Kidney (tissue), 14 donors: Measurements from ENCODE around the gene ENOX2. TPM values are rescaled to one million over a fixed set of nuclear protein-coding genes. Genes with fewer than 3 reads are reported as not detected.
"Not testable (repeated sequence)": the region's sequence is repeated elsewhere in the genome, so short reads cannot be mapped to it uniquely, and the experiment has no call there.

Experiments
- DNase-seq, 5 donors: peaks; one replicate each; pipeline ENCODE4 v3.0.0-alpha.2; 2013 to 2020
- FAIRE-seq: peaks from 2 replicates; lab custom pipeline; 2012; peaks lifted over from hg19 to GRCh38; lab: Jason Lieb, UNC
- H3K27ac ChIP-seq, 2 donors: one replicate each; pipeline ENCODE4 v1.7.0; 2013; ENCODE audit warnings: low read depth in 2 of 2, low read length in 2 of 2, inconsistent platforms in 1 of 2
- H3K27me3 ChIP-seq: one replicate; pipeline ENCODE4 v1.7.1; 2013; ENCODE audit warnings: low read length, inconsistent platforms; ENCODE audit not compliant: control insufficient read depth, insufficient read depth
- H3K36me3 ChIP-seq, 3 donors: one replicate each; pipeline versions ENCODE4 v1.7.0 to v1.7.1; 2013; ENCODE audit warnings: low read length in 3 of 3, control low read depth in 1 of 3, inconsistent platforms in 1 of 3; ENCODE audit not compliant: insufficient read depth in 3 of 3, control insufficient read depth in 2 of 3
- H3K4me1 ChIP-seq, 3 donors: one replicate each; pipeline versions ENCODE4 v1.7.0 to v1.7.1; 2013; ENCODE audit warnings: low read length in 3 of 3, inconsistent platforms in 1 of 3, low read depth in 1 of 3; ENCODE audit not compliant: control insufficient read depth in 2 of 3, insufficient read depth in 2 of 3
- H3K4me3 ChIP-seq, 3 donors: one replicate each; pipeline versions ENCODE4 v1.7.0 to v1.8.1; 2013; ENCODE audit warnings: low read length in 3 of 3, control low read depth in 1 of 3, inconsistent platforms in 1 of 3
- H3K9ac ChIP-seq, 3 donors: one replicate each; pipeline versions ENCODE4 v1.7.0 to v1.7.1; 2013; ENCODE audit warnings: low read length in 3 of 3, control low read depth in 1 of 3, inconsistent platforms in 1 of 3
- H3K9me3 ChIP-seq, 3 donors: one replicate each; pipeline versions ENCODE4 v1.7.0 to v1.7.1; 2013; ENCODE audit warnings: low read length in 3 of 3, control low read depth in 1 of 3, inconsistent platforms in 1 of 3; ENCODE audit not compliant: control insufficient read depth in 2 of 3, insufficient read depth in 1 of 3
- intact Hi-C: fragments of 100-400 bp; cut with DNase I; formaldehyde crosslinking; loops from one replicate; pipeline ENCODE4 v1.11.1; 2022
- polyA plus RNA-seq: library from polyadenylated mRNA; stranded (reverse); fragments of 350-450 nt; fragmentation: Illumina TruSeq; extraction: RNeasy Lipid Tissue Mini Kit (QIAGEN cat#74804); gene quantifications from one replicate; pipeline ENCODE4 v1.2.3, GENCODE V29; 2014; ENCODE audit warnings: low read depth, low replicate concordance; ENCODE audit not compliant: insufficient read depth
- total RNA-seq: library from RNA; stranded (reverse); fragmentation: NEBNext Ultra II Directional; extraction: Animal tissue kit (Norgen Biotek cat#: 25700); gene quantifications from one replicate; pipeline ENCODE4 v1.2.1, GENCODE V29; 2021
- TF ChIP-seq, protein P1 (sequence below): IDR thresholded peaks from 3 replicates; pipeline ENCODE4 v1.5.1; 2012; ENCODE audit warnings: mild to moderate bottlenecking, moderate library complexity, borderline replicate concordance; ENCODE audit not compliant: insufficient read depth; ENCODE audit errors: extremely low read depth
- donor health status: control.
- donor health status: control.
- donor health status: control.
- donor health status: control.
- donor health status: control.
- donor health status: DM: yes; HTN: yes; CAD: no.
- donor health status: Normal renal cell carcinoma (clear cell type).

Gene ENOX2
- total and polyA plus RNA-seq, 2 donors from 2014 or later = 6.6 to 22.6 TPM

DNA sequence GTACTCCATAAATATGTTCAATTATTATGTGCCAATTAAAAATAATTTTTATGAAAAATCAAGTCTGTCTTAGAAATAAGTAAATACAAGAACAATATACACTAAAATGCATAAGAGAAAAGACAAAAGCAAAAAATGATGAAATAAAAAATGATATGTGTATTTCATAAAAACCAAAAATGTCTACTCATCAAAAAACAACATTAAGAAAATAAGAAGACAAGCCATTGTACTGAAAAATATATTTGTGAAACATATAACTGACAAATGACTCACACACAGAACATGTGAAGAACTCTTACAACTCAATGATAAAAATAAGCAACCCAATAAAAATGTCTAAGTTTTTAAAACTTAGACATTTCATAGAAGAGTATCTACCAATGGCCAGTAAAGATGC is 34.1 kb upstream of the ENOX2 start:
- FAIRE-seq (peak; percentile 91), DNase-seq (no peak)
- Histone ChIP-seq H3K36me3 (no peaks in the 10 kb centered on the region), H3K9ac (no peak overlapping the region), H3K4me1 (no peaks in the 10 kb centered on the region), H3K9me3 (no peaks in the 10 kb centered on the region), H3K27me3 (no peaks in the 10 kb centered on the region), H3K27ac (no peak overlapping the region), H3K4me3 (no peak overlapping the region)
- intact Hi-C loops = no loop called here
- TF ChIP-seq, protein P1, sequence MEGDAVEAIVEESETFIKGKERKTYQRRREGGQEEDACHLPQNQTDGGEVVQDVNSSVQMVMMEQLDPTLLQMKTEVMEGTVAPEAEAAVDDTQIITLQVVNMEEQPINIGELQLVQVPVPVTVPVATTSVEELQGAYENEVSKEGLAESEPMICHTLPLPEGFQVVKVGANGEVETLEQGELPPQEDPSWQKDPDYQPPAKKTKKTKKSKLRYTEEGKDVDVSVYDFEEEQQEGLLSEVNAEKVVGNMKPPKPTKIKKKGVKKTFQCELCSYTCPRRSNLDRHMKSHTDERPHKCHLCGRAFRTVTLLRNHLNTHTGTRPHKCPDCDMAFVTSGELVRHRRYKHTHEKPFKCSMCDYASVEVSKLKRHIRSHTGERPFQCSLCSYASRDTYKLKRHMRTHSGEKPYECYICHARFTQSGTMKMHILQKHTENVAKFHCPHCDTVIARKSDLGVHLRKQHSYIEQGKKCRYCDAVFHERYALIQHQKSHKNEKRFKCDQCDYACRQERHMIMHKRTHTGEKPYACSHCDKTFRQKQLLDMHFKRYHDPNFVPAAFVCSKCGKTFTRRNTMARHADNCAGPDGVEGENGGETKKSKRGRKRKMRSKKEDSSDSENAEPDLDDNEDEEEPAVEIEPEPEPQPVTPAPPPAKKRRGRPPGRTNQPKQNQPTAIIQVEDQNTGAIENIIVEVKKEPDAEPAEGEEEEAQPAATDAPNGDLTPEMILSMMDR = no peak

DNA sequence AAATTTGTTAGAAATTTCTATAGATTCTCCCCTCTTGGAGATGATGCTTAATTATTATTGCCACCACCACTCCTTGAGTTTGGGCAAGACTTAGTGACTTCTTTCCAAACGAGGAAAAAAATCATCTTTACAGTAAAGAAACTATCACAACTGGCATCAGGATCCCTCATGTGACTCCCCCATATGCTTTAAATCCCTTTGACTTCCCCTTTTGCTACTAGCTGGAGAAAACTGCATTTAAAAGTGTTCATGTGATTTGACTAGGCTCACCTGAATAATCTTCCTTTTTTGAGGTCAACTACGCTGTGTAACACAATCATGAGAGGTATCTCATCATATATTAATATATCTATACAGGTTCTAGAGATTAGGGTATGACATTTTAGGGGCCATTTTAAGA is 30.3 kb upstream of the ENOX2 start:
- Histone ChIP-seq H3K27me3 (peaks cover 2% of the 10 kb centered on the region), H3K9me3 (no peaks in the 10 kb centered on the region), H3K27ac (no peak overlapping the region), H3K4me1 (no peaks in the 10 kb centered on the region), H3K9ac (no peak overlapping the region), H3K36me3 (no peaks in the 10 kb centered on the region), H3K4me3 (no peak overlapping the region)
- DNase-seq (no peak), FAIRE-seq (no peak)
- intact Hi-C loops = no loop called here
- TF ChIP-seq, protein P1 = no peak

DNA sequence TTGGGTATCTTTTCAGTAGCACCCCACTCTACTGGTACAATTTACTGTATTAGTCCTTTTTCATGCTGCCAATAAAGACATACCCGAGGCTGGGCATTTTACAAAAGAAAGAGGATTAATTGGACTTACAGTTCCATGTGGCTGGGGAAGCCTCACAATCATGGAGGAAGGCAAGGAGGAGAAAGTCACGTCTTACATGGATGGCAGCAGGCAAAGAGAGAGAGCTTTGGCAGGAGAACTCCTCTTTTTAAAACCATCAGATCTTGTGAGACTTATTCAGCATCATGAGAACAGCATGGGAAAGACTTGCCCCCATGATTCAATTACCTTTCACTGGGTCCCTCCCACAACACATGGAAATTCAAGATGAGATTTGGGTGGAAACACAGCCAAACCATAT is 17.4 kb upstream of the ENOX2 start:
- DNase-seq, H3K9me3 ChIP-seq, H3K9ac ChIP-seq, H3K4me3 ChIP-seq, intact Hi-C loops, FAIRE-seq, H3K27ac ChIP-seq, H3K27me3 ChIP-seq, H3K36me3 ChIP-seq, H3K4me1 ChIP-seq: not testable (repeated sequence)

DNA sequence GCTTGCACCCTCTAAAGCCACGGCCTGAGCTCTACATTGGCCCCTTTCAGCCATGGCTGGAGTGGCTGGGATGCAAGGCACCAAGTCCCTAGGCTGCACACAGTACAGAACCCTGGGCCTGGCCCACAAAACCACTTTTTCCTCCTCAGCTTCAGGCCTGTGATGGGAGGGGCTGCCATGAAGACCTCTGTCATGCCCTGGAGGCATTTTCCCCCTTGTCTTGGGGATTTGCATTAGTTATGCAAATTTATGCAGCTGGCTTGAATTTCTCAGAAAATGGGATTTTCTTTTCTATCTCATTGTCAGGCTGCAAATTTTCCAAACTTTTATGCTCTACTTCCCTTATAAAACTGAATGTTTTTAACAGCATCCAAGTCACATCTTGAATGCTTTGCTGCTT is 16.7 kb upstream of the ENOX2 start:
- not testable (repeated sequence) for H3K9ac ChIP-seq, H3K9me3 ChIP-seq, DNase-seq, H3K27me3 ChIP-seq, H3K27ac ChIP-seq, FAIRE-seq, H3K4me1 ChIP-seq, H3K36me3 ChIP-seq, H3K4me3 ChIP-seq
- intact Hi-C loops = loop anchor here (10.0 kb wide), 2 partner anchors 525 to 1325 kb away; no protein-coding TSS in a partner anchor

DNA sequence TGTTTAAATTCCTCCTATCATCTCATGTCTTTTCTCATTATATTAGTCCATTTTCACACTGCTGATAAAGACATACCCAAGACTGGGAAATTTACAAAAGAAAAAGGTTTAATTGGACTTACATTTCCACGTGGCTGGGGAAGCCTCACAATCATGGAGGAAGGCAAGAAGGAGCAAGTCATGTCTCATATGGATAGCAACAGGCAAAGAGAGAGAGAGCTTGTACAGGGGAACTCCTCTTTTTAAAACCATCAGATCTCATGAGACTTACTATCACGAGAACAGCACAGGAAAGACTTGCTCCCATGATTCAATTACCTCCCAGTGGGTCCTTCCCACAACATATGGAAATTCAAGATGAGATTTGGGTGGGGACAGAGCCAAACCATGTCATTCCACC is 15.5 kb upstream of the ENOX2 start:
- not testable (repeated sequence) for H3K36me3 ChIP-seq, H3K9ac ChIP-seq, H3K27ac ChIP-seq, H3K4me1 ChIP-seq, FAIRE-seq, H3K9me3 ChIP-seq, H3K27me3 ChIP-seq, H3K4me3 ChIP-seq, DNase-seq
- intact Hi-C loops = loop anchor here (10.0 kb wide), 2 partner anchors 524 to 1324 kb away; no protein-coding TSS in a partner anchor
